ENCODE data around the gene TMEM209.
"Not testable (repeated sequence)": the region's sequence is repeated elsewhere in the genome, so short reads cannot be mapped to it uniquely, and the experiment has no call there.

TMEM209 gene

GRCh38 chr7:130216750-130217149 is 11.5 kb upstream of the TMEM209 start:
- DNase-seq, result no peak

- no peak for DNase-seq
Measured at GRCh38 chr7:130216025-130216424, 10.8 kb upstream of the TMEM209 start.

GRCh38 chr7:130213828-130214227 is 8.6 kb upstream of the TMEM209 start:
- DNase-seq, result no peak

GRCh38 chr7:130210181-130210935 is 5.2 kb upstream of the TMEM209 start:
- no peak for DNase-seq

- no peak for DNase-seq
Measured at GRCh38 chr7:130208516-130208915, 3.3 kb upstream of the TMEM209 start.

GRCh38 chr7:130207642-130208041 is 2.4 kb upstream of the TMEM209 start, which contains the start of gene SSMEM1:
Gene SSMEM1, plus strand, starts transcription at chr7:130207860. Its CDS starts 51 bp downstream, at chr7:130207911.
- no peak for DNase-seq

GRCh38 chr7:130207033-130207432 is 1.8 kb upstream of the TMEM209 start:
- DNase-seq, result no peak

GRCh38 chr7:130201796-130202195 is 3.4 kb downstream of the TMEM209 start:
- DNase-seq, result no peak

GRCh38 chr7:130197094-130197493 is 8.1 kb downstream of the TMEM209 start:
- no peak for DNase-seq

- DNase-seq, result no peak
Measured at GRCh38 chr7:130196476-130196875, 8.7 kb downstream of the TMEM209 start.

GRCh38 chr7:130195396-130195795 is 9.8 kb downstream of the TMEM209 start:
- no peak for DNase-seq

GRCh38 chr7:130191791-130192190 is 13.4 kb downstream of the TMEM209 start:
- DNase-seq, result no peak

GRCh38 chr7:130189343-130189742 is 15.9 kb downstream of the TMEM209 start:
- DNase-seq, result no peak

GRCh38 chr7:130187360-130187759 is 17.8 kb downstream of the TMEM209 start:
- no peak for DNase-seq

- DNase-seq, result not testable (repeated sequence)
Measured at GRCh38 chr7:130184349-130184748, 20.9 kb downstream of the TMEM209 start.

- no peak for DNase-seq
Measured at GRCh38 chr7:130182990-130183389, 22.2 kb downstream of the TMEM209 start.

- DNase-seq, result no peak
Measured at GRCh38 chr7:130181263-130181605, 24.0 kb downstream of the TMEM209 start.

GRCh38 chr7:130180571-130181262 is 24.5 kb downstream of the TMEM209 start:
- DNase-seq, result peak; percentile 79

GRCh38 chr7:130179631-130180030 is 25.6 kb downstream of the TMEM209 start:
- DNase-seq, result no peak

GRCh38 chr7:130178251-130178650 is 27.0 kb downstream of the TMEM209 start:
- DNase-seq, result no peak

GRCh38 chr7:130174237-130174959 is 30.8 kb downstream of the TMEM209 start:
- DNase-seq, result no peak

GRCh38 chr7:130162196-130162595 is 43.0 kb downstream of the TMEM209 start:
- no peak for DNase-seq

- no peak for DNase-seq
Measured at GRCh38 chr7:130160455-130160854, 44.8 kb downstream of the TMEM209 start.

- no peak for DNase-seq
Measured at GRCh38 chr7:130160023-130160422, 45.2 kb downstream of the TMEM209 start.
